ENCODE results near the gene ATF3. TPM values are rescaled to one million over a fixed set of nuclear protein-coding genes. Genes with fewer than 3 reads are reported as not detected.

The ATF3 gene
- polyA plus RNA-seq, 3 donors: 10.4 to 227 (median 13.3) TPM

DNA sequence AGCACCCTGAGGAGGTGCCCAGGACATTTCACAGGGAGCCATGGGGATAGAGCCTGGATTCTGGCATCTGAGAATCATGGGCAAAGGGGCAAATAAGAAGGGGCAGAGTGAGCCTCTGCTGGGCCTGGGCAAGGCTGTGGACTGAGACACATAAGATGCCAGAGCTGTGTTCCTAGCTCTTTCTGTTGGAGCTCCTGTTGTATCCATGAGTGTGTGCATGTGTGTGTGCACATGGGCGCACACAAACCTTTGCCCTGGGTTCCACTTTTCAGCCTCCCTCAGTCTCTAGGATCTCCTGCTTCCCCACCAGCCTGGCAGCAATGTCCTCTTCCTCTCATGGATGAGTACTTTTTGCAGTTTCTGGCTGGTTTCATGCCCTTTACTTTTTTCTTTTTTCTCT is 44.0 kb downstream of the ATF3 start:
- Histone ChIP-seq H3K9ac (ENCODE audit: insufficient read depth, low read length, poor library complexity, severe bottlenecking) (no peak overlapping the region), H3K79me2 (ENCODE audit: insufficient read depth, low read length) (no peaks in the 10 kb centered on the region), H3K27me3 (ENCODE audit: control insufficient read depth in 2 of 2, insufficient read depth in 2 of 2, low read length in 2 of 2) (no peaks in the 10 kb centered on the region), H2AFZ (ENCODE audit: insufficient read depth, low read depth, low read length, poor library complexity, severe bottlenecking) (no peak overlapping the region), H3K4me1 (ENCODE audit: control insufficient read depth in 1 of 2, insufficient read depth in 2 of 2, low read length in 2 of 2) (no peaks in the 10 kb centered on the region), H3K4me2 (replicated peaks; ENCODE audit: extremely low read depth, low read length, poor library complexity, severe bottlenecking) (no peak overlapping the region), H3K27ac (ENCODE audit: low read depth in 1 of 2, low read length in 2 of 2) (no peak overlapping the region), H3K4me3 (replicated peaks in 1 of 3; ENCODE audit: low read depth in 2 of 3, low read length in 3 of 3) (no peak overlapping the region), H3K36me3 (replicated peaks in 1 of 2; ENCODE audit: control insufficient read depth in 1 of 2, insufficient read depth in 2 of 2, low read length in 2 of 2) (no peaks in the 10 kb centered on the region), H3K9me3 (replicated peaks in 1 of 2; ENCODE audit: control insufficient read depth in 1 of 2, insufficient read depth in 1 of 2, low read length in 2 of 2) (no peaks in the 10 kb centered on the region), H4K20me1 (ENCODE audit: insufficient read depth, low read length) (no peaks in the 10 kb centered on the region)
- TF ChIP-seq, protein P1, sequence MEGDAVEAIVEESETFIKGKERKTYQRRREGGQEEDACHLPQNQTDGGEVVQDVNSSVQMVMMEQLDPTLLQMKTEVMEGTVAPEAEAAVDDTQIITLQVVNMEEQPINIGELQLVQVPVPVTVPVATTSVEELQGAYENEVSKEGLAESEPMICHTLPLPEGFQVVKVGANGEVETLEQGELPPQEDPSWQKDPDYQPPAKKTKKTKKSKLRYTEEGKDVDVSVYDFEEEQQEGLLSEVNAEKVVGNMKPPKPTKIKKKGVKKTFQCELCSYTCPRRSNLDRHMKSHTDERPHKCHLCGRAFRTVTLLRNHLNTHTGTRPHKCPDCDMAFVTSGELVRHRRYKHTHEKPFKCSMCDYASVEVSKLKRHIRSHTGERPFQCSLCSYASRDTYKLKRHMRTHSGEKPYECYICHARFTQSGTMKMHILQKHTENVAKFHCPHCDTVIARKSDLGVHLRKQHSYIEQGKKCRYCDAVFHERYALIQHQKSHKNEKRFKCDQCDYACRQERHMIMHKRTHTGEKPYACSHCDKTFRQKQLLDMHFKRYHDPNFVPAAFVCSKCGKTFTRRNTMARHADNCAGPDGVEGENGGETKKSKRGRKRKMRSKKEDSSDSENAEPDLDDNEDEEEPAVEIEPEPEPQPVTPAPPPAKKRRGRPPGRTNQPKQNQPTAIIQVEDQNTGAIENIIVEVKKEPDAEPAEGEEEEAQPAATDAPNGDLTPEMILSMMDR (IDR thresholded peaks at IDR 0.05): no peak
- Mint-ChIP-seq H3K27me3 (ENCODE audit: low read depth in 3 of 3) (peaks cover 0 to 5% (median 2%) of the 10 kb centered on the region in 3 donors), H3K27ac (no peak overlapping the region), H3K4me3 (no peak overlapping the region), H3K36me3 (no peaks in the 10 kb centered on the region), H3K4me1 (peaks cover 1% of the 10 kb centered on the region), H3K9me3 (peaks cover 0 to 2% (median 0%) of the 10 kb centered on the region in 7 donors)
- no peak for DNase-seq
- intact Hi-C loops (cut with micrococcal nuclease): no loop called here
- 80% methylated on average over 1 of the region's 1 CpG for WGBS (ENCODE audit: insufficient coverage)

DNA sequence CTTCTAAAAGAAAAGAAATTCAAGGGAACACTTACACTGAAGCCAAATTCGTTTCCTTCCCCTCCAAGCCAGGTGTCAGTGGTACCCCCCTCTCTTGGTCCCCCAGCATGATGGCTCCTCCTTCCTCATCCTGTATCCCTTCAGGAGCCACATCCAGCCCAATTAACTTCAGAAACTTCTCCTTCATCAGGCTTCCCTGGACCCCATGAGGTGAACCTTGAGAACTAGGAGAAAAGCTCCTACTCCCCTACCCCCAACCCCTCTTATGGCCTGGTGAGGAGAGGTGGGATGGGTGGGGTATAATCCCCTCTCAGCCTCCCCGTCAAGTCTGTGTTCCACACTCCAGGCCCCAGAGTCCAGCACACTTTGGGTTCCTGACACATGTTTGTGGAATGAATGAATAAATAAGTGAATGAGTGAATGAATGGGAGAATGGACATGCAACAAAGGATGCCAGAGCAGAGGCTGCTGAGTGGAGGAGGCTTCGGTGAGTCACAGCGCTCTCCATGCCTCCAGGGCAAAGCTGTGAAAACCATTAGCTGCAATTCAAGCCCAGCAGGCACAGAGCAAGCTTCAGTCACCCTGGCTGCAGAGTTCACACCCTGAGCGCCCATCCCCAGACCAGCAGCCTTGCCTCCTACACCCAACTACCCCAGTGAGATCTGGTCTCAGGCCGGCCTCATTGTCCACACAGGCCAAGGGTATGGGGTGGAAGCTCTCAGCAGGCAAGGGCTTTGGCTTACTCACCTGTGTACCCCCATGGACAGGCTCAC is 47.3 kb downstream of the ATF3 start:
- H3K4me1 ChIP-seq (ENCODE audit: control insufficient read depth in 1 of 2, insufficient read depth in 2 of 2, low read length in 2 of 2): no peaks in the 10 kb centered on the region
- Mint-ChIP-seq H3K4me1 (peaks cover 1% of the 10 kb centered on the region), H3K27ac (peak overlapping the region in 1 of 7 donors; percentile 12), H3K27me3 (ENCODE audit: low read depth in 3 of 3) (peaks cover 2 to 6% (median 6%) of the 10 kb centered on the region in 3 donors), H3K36me3 (no peaks in the 10 kb centered on the region), H3K4me3 (no peak overlapping the region), H3K9me3 (peaks cover 0 to 2% (median 0%) of the 10 kb centered on the region in 7 donors)
- no peak for DNase-seq
- H3K36me3 ChIP-seq (replicated peaks in 1 of 2; ENCODE audit: control insufficient read depth in 1 of 2, insufficient read depth in 2 of 2, low read length in 2 of 2): no peaks in the 10 kb centered on the region
- no peaks in the 10 kb centered on the region for H3K27me3 ChIP-seq (ENCODE audit: control insufficient read depth in 2 of 2, insufficient read depth in 2 of 2, low read length in 2 of 2)
- TF ChIP-seq, protein P1 (IDR thresholded peaks at IDR 0.05): no peak
- WGBS (ENCODE audit: insufficient coverage): 75% methylated on average over 4 of the region's 6 CpGs
- no peaks in the 10 kb centered on the region for H4K20me1 ChIP-seq (ENCODE audit: insufficient read depth, low read length)
- no peak overlapping the region for H2AFZ ChIP-seq (ENCODE audit: insufficient read depth, low read depth, low read length, poor library complexity, severe bottlenecking)
- H3K9ac ChIP-seq (ENCODE audit: insufficient read depth, low read length, poor library complexity, severe bottlenecking): no peak overlapping the region
- intact Hi-C loops (cut with micrococcal nuclease): no loop called here
- H3K27ac ChIP-seq (ENCODE audit: low read depth in 1 of 2, low read length in 2 of 2): no peak overlapping the region
- H3K4me3 ChIP-seq (replicated peaks in 1 of 3; ENCODE audit: low read depth in 2 of 3, low read length in 3 of 3): no peak overlapping the region
- H3K4me2 ChIP-seq (replicated peaks; ENCODE audit: extremely low read depth, low read length, poor library complexity, severe bottlenecking): no peak overlapping the region
- no peaks in the 10 kb centered on the region for H3K9me3 ChIP-seq (replicated peaks in 1 of 2; ENCODE audit: control insufficient read depth in 1 of 2, insufficient read depth in 1 of 2, low read length in 2 of 2)
- H3K79me2 ChIP-seq (ENCODE audit: insufficient read depth, low read length): no peaks in the 10 kb centered on the region
